ENCODE results near the gene FBRSL1.

- no peak for TF ChIP-seq POLR2A (IDR thresholded peaks at IDR 0.05; ENCODE audit: extremely low read depth, insufficient read length)
- TF ChIP-seq CTCF (IDR thresholded peaks at IDR 0.05; ENCODE audit: low read depth, low read length) = no peak
- no peak for TF ChIP-seq MAX (IDR thresholded peaks at IDR 0.05; ENCODE audit: low read depth, low read length)
Observed at GRCh38 chr12:132472386-132472785, 17.6 kb upstream of the FBRSL1 start.
